Stimulated activated CD8-positive, alpha-beta memory T cell treated with anti-CD3 and anti-CD28 coated beads, Interleukin-4, amount 100 ng/mL, for 24 hours (primary cell): ENCODE data around the gene PRMT2.

ENCODE experiments used
- DNase-seq: peaks from one replicate; pipeline ENCODE4 v3.0.0-alpha.2; 2020; ENCODE audit warnings: low read depth

The PRMT2 gene

GRCh38 chr21:46643379-46644177 is 8.1 kb downstream of the PRMT2 start:
- no peak for DNase-seq

- DNase-seq: no peak
Measured at GRCh38 chr21:46645840-46646239, 10.4 kb downstream of the PRMT2 start.

- DNase-seq: no peak
Measured at GRCh38 chr21:46646541-46647154, 11.2 kb downstream of the PRMT2 start.

- no peak for DNase-seq
Measured at GRCh38 chr21:46648539-46648938, 13.1 kb downstream of the PRMT2 start.

GRCh38 chr21:46649356-46649755 is 13.9 kb downstream of the PRMT2 start:
- no peak for DNase-seq

- DNase-seq: no peak
Measured at GRCh38 chr21:46650476-46651098, 15.1 kb downstream of the PRMT2 start.

GRCh38 chr21:46651121-46651520 is 15.6 kb downstream of the PRMT2 start:
- DNase-seq: no peak

GRCh38 chr21:46655230-46655629 is 19.8 kb downstream of the PRMT2 start:
- DNase-seq: no peak

- DNase-seq: no peak
Measured at GRCh38 chr21:46656820-46657219, 21.3 kb downstream of the PRMT2 start.

- DNase-seq: peak; percentile 15
Measured at GRCh38 chr21:46660505-46660904, 25.0 kb downstream of the PRMT2 start.

- peak; percentile 50 for DNase-seq
Measured at GRCh38 chr21:46661211-46661625, 25.7 kb downstream of the PRMT2 start.

GRCh38 chr21:46661642-46662366 is 26.3 kb downstream of the PRMT2 start:
- DNase-seq: no peak

GRCh38 chr21:46662367-46662654 is 26.8 kb downstream of the PRMT2 start:
- no peak for DNase-seq

GRCh38 chr21:46662765-46663500 is 27.5 kb downstream of the PRMT2 start:
- no peak for DNase-seq

- no peak for DNase-seq
Measured at GRCh38 chr21:46663754-46664153, 28.3 kb downstream of the PRMT2 start.

GRCh38 chr21:46664316-46664995 is 29.0 kb downstream of the PRMT2 start:
- no peak for DNase-seq

- no peak for DNase-seq
Measured at GRCh38 chr21:46665566-46665965, 30.1 kb downstream of the PRMT2 start.

GRCh38 chr21:46666941-46667740 is 31.7 kb downstream of the PRMT2 start:
- DNase-seq: no peak

GRCh38 chr21:46667741-46668380 is 32.4 kb downstream of the PRMT2 start:
- no peak for DNase-seq

GRCh38 chr21:46668381-46668780 is 32.9 kb downstream of the PRMT2 start:
- DNase-seq: no peak
